ENCODE data around the gene PPM1G. TPM values are rescaled to one million over a fixed set of nuclear protein-coding genes. Genes with fewer than 3 reads are reported as not detected.
"Not testable (repeated sequence)": the region's sequence is repeated elsewhere in the genome, so short reads cannot be mapped to it uniquely, and the experiment has no call there.

The PPM1G gene
- total and polyA plus RNA-seq, 2 donors: 50.4 to 68.6 TPM

GRCh38 chr2:27354597-27354927 is 54.8 kb downstream of the PPM1G start:
- no peak overlapping the region for H3K4me3 ChIP-seq (ENCODE audit: low read length in 2 of 2)
- no peaks in the 10 kb centered on the region for H3K27me3 ChIP-seq (ENCODE audit: control insufficient read depth in 2 of 2, insufficient read depth in 1 of 2, low read length in 1 of 2)
- H3K9me3 ChIP-seq (ENCODE audit: control insufficient read depth in 2 of 2, insufficient read depth in 1 of 2, low read length in 1 of 2): peaks cover 0 to 4% of the 10 kb centered on the region in 2 donors
- H3K36me3 ChIP-seq (ENCODE audit: control insufficient read depth in 2 of 2, insufficient read depth in 2 of 2, low read length in 1 of 2): peaks cover 0 to 10% of the 10 kb centered on the region in 2 donors
- WGBS: 99% methylated on average over 7 of the region's 7 CpGs
- peaks cover 10 to 18% of the 10 kb centered on the region in 2 donors for H3K4me1 ChIP-seq (ENCODE audit: control insufficient read depth in 2 of 2, insufficient read depth in 2 of 2, low read length in 2 of 2)
- no peak for DNase-seq (ENCODE audit: low read depth in 6 of 9, low spot score in 9 of 9)
- H3K27ac ChIP-seq (ENCODE audit: low read depth in 1 of 2, low read length in 1 of 2): no peak overlapping the region

DNA sequence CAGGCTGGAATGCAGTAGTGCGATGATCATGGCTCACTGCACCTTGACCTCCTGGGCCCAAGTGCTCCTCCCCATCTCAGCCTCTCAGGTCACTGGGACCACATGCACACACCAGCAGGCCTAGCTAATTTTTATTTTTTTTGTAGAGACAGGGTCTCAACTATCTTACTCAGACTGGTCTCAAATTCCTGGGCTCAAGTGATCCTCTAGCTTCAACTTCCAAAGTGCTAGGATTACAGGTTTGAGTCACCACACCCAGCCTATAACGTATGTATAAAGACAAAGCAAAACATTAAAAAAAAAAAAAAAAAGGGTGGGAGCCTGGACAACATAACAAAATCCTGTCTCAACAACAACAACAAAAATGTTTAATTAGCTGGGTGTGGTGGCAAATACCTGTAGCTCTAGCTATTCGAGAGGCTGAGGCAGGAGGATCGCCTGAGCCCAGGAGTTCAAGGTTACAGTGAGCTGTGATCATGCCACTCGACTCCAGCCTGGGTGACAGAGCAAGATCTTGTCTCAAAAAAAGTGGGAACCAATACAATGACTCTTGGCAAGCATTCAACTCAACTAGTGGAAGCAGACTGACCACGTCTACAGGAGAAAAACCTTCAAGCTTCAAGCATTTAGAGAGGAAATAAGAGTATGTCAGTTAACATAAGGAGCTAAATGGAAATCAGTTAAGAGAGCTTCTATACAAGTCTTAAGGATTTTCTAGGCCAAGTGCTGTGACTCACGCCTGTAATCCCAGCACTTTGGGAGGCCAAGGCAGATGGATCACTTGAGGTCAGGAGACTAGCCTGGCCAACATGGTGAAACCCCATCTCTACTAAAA is 55.4 kb downstream of the PPM1G start:
- Histone ChIP-seq H3K4me1 (ENCODE audit: control insufficient read depth in 2 of 2, insufficient read depth in 2 of 2, low read length in 2 of 2) (peaks cover 10 to 18% of the 10 kb centered on the region in 2 donors), H3K9me3 (ENCODE audit: control insufficient read depth in 2 of 2, insufficient read depth in 1 of 2, low read length in 1 of 2) (peaks cover 0 to 4% of the 10 kb centered on the region in 2 donors), H3K27me3 (ENCODE audit: control insufficient read depth in 2 of 2, insufficient read depth in 1 of 2, low read length in 1 of 2) (no peaks in the 10 kb centered on the region), H3K4me3 (ENCODE audit: low read length in 2 of 2) (no peak overlapping the region), H3K27ac (ENCODE audit: low read depth in 1 of 2, low read length in 1 of 2) (no peak overlapping the region), H3K36me3 (ENCODE audit: control insufficient read depth in 2 of 2, insufficient read depth in 2 of 2, low read length in 1 of 2) (peaks cover 0 to 10% of the 10 kb centered on the region in 2 donors)
- 92% methylated on average over 7 of the region's 7 CpGs for WGBS
- DNase-seq (ENCODE audit: low read depth in 6 of 9, low spot score in 9 of 9): no peak

GRCh38 chr2:27353386-27353761 is 56.0 kb downstream of the PPM1G start:
- not testable (repeated sequence) for DNase-seq (ENCODE audit: low read depth in 6 of 9, low spot score in 9 of 9); H3K9me3 ChIP-seq (ENCODE audit: control insufficient read depth in 2 of 2, insufficient read depth in 1 of 2, low read length in 1 of 2); H3K36me3 ChIP-seq (ENCODE audit: control insufficient read depth in 2 of 2, insufficient read depth in 2 of 2, low read length in 1 of 2); H3K27ac ChIP-seq (ENCODE audit: low read depth in 1 of 2, low read length in 1 of 2); H3K27me3 ChIP-seq (ENCODE audit: control insufficient read depth in 2 of 2, insufficient read depth in 1 of 2, low read length in 1 of 2); H3K4me3 ChIP-seq (ENCODE audit: low read length in 2 of 2)
- over 99% methylated on average over 5 of the region's 5 CpGs for WGBS
- peaks cover 10 to 18% of the 10 kb centered on the region in 2 donors for H3K4me1 ChIP-seq (ENCODE audit: control insufficient read depth in 2 of 2, insufficient read depth in 2 of 2, low read length in 2 of 2)

- Histone ChIP-seq H3K4me1 (ENCODE audit: control insufficient read depth in 2 of 2, insufficient read depth in 2 of 2, low read length in 2 of 2) (peaks cover 9 to 10% of the 10 kb centered on the region in 2 donors), H3K4me3 (ENCODE audit: low read length in 2 of 2) (no peak overlapping the region), H3K27ac (ENCODE audit: low read depth in 1 of 2, low read length in 1 of 2) (no peak overlapping the region), H3K36me3 (ENCODE audit: control insufficient read depth in 2 of 2, insufficient read depth in 2 of 2, low read length in 1 of 2) (peaks cover 0 to 13% of the 10 kb centered on the region in 2 donors), H3K27me3 (ENCODE audit: control insufficient read depth in 2 of 2, insufficient read depth in 1 of 2, low read length in 1 of 2) (no peaks in the 10 kb centered on the region), H3K9me3 (ENCODE audit: control insufficient read depth in 2 of 2, insufficient read depth in 1 of 2, low read length in 1 of 2) (peaks cover 0 to 4% of the 10 kb centered on the region in 2 donors)
- WGBS: 51% methylated on average over 6 of the region's 6 CpGs
- peak in 1 of 9 donors; percentile 24 for DNase-seq (ENCODE audit: low read depth in 6 of 9, low spot score in 9 of 9)
Measured at GRCh38 chr2:27351802-27352598, 57.4 kb downstream of the PPM1G start.

- Histone ChIP-seq H3K27ac (ENCODE audit: low read depth in 1 of 2, low read length in 1 of 2) (no peak overlapping the region), H3K36me3 (ENCODE audit: control insufficient read depth in 2 of 2, insufficient read depth in 2 of 2, low read length in 1 of 2) (peaks cover 0 to 16% of the 10 kb centered on the region in 2 donors), H3K9me3 (ENCODE audit: control insufficient read depth in 2 of 2, insufficient read depth in 1 of 2, low read length in 1 of 2) (no peaks in the 10 kb centered on the region), H3K4me1 (ENCODE audit: control insufficient read depth in 2 of 2, insufficient read depth in 2 of 2, low read length in 2 of 2) (peaks cover 6% of the 10 kb centered on the region in 2 donors), H3K27me3 (ENCODE audit: control insufficient read depth in 2 of 2, insufficient read depth in 1 of 2, low read length in 1 of 2) (no peaks in the 10 kb centered on the region), H3K4me3 (ENCODE audit: low read length in 2 of 2) (no peak overlapping the region)
- no peak for DNase-seq (ENCODE audit: low read depth in 6 of 9, low spot score in 9 of 9)
- 98% methylated on average over 7 of the region's 7 CpGs for WGBS
Measured at GRCh38 chr2:27350106-27350693, 59.2 kb downstream of the PPM1G start.

- Histone ChIP-seq H3K9me3 (ENCODE audit: control insufficient read depth in 2 of 2, insufficient read depth in 1 of 2, low read length in 1 of 2) (no peaks in the 10 kb centered on the region), H3K4me1 (ENCODE audit: control insufficient read depth in 2 of 2, insufficient read depth in 2 of 2, low read length in 2 of 2) (peaks cover 3 to 6% of the 10 kb centered on the region in 2 donors), H3K4me3 (ENCODE audit: low read length in 2 of 2) (no peak overlapping the region), H3K27me3 (ENCODE audit: control insufficient read depth in 2 of 2, insufficient read depth in 1 of 2, low read length in 1 of 2) (no peaks in the 10 kb centered on the region), H3K27ac (ENCODE audit: low read depth in 1 of 2, low read length in 1 of 2) (no peak overlapping the region), H3K36me3 (ENCODE audit: control insufficient read depth in 2 of 2, insufficient read depth in 2 of 2, low read length in 1 of 2) (peaks cover 7 to 22% of the 10 kb centered on the region in 2 donors)
- WGBS: 95% methylated on average over 2 of the region's 2 CpGs
- no peak for DNase-seq (ENCODE audit: low read depth in 6 of 9, low spot score in 9 of 9)
Measured at GRCh38 chr2:27347641-27348040, 61.8 kb downstream of the PPM1G start.

- H3K36me3 ChIP-seq (ENCODE audit: control insufficient read depth in 2 of 2, insufficient read depth in 2 of 2, low read length in 1 of 2): peaks cover 68 to 72% of the 10 kb centered on the region in 2 donors
- H3K4me3 ChIP-seq (ENCODE audit: low read length in 2 of 2): no peak overlapping the region
- DNase-seq (ENCODE audit: low read depth in 6 of 9, low spot score in 9 of 9): no peak
- no peaks in the 10 kb centered on the region for H3K4me1 ChIP-seq (ENCODE audit: control insufficient read depth in 2 of 2, insufficient read depth in 2 of 2, low read length in 2 of 2)
- 97% methylated on average over 7 of the region's 7 CpGs for WGBS
- H3K9me3 ChIP-seq (ENCODE audit: control insufficient read depth in 2 of 2, insufficient read depth in 1 of 2, low read length in 1 of 2): no peaks in the 10 kb centered on the region
- H3K27ac ChIP-seq (ENCODE audit: low read depth in 1 of 2, low read length in 1 of 2): no peak overlapping the region
- H3K27me3 ChIP-seq (ENCODE audit: control insufficient read depth in 2 of 2, insufficient read depth in 1 of 2, low read length in 1 of 2): no peaks in the 10 kb centered on the region
Measured at GRCh38 chr2:27336173-27336572, 73.2 kb downstream of the PPM1G start.

GRCh38 chr2:27335311-27335710 is 74.1 kb downstream of the PPM1G start:
- WGBS: 96% methylated on average over 3 of the region's 3 CpGs
- H3K27me3 ChIP-seq (ENCODE audit: control insufficient read depth in 2 of 2, insufficient read depth in 1 of 2, low read length in 1 of 2): no peaks in the 10 kb centered on the region
- H3K27ac ChIP-seq (ENCODE audit: low read depth in 1 of 2, low read length in 1 of 2): no peak overlapping the region
- no peaks in the 10 kb centered on the region for H3K9me3 ChIP-seq (ENCODE audit: control insufficient read depth in 2 of 2, insufficient read depth in 1 of 2, low read length in 1 of 2)
- no peak for DNase-seq (ENCODE audit: low read depth in 6 of 9, low spot score in 9 of 9)
- H3K4me3 ChIP-seq (ENCODE audit: low read length in 2 of 2): no peak overlapping the region
- H3K36me3 ChIP-seq (ENCODE audit: control insufficient read depth in 2 of 2, insufficient read depth in 2 of 2, low read length in 1 of 2): peaks cover 62 to 72% of the 10 kb centered on the region in 2 donors
- no peaks in the 10 kb centered on the region for H3K4me1 ChIP-seq (ENCODE audit: control insufficient read depth in 2 of 2, insufficient read depth in 2 of 2, low read length in 2 of 2)
